A673 (cell line): Measurements from ENCODE around the gene LRRC27. TPM values are rescaled to one million over a fixed set of nuclear protein-coding genes. Genes with fewer than 3 reads are reported as not detected.

ENCODE experiments used
- Bru-seq: library from RNA; stranded (reverse); fragments of 400-500 nt; gene quantifications from one replicate; lab custom pipeline; 2021; lab: Mats Ljungman, UMichigan
- BruChase-seq, 2 experiments: library from RNA; stranded (reverse); fragments of 400-500 nt; gene quantifications; one replicate each; lab custom pipeline; 2021; lab: Mats Ljungman, UMichigan
- BruUV-seq: library from RNA; stranded (reverse); fragments of 400-500 nt; replicated peaks from 2 replicates; lab custom pipeline; 2021; lab: Mats Ljungman, UMichigan
- CTCF ChIA-PET: fragments of 300-600 bp; sonication (Branson Sonifier 250); formaldehyde crosslinking; loops from one replicate; lab custom pipeline; 2022; ENCODE audit warnings: antibody characterized with exemption; lab: Charles Lee
- POLR2A ChIA-PET: fragments of 300-600 bp; sonication (Branson Sonifier 250); formaldehyde crosslinking; loops from one replicate; lab custom pipeline; 2022; ENCODE audit warnings: antibody characterized with exemption; ENCODE audit not compliant: low non-redundant PET; lab: Charles Lee
- DNase-seq: peaks from one replicate; pipeline ENCODE4 v3.0.0-alpha.2; 2015; ENCODE audit warnings: low spot score
- H3K27ac ChIP-seq: fragments of 200-600 bp; sonication (generic); 2 replicates; pipeline ENCODE4 v1.5.1; 2016; ENCODE audit warnings: mixed run types, low read depth, mild to moderate bottlenecking, mixed read lengths, antibody characterized with exemption, low read length; ENCODE audit not compliant: poor library complexity, severe bottlenecking
- H3K27me3 ChIP-seq: fragments of 200-600 bp; sonication (generic); replicated peaks from 2 replicates; pipeline ENCODE4 v1.6.1; 2017; ENCODE audit warnings: mixed run types, low read depth, mild to moderate bottlenecking, mixed read lengths, antibody characterized with exemption, low read length; ENCODE audit not compliant: insufficient read depth, poor library complexity
- H3K36me3 ChIP-seq: fragments of 200-600 bp; sonication (generic); 2 replicates; pipeline ENCODE4 v1.6.1; 2016; ENCODE audit warnings: mixed run types, mild to moderate bottlenecking, mixed read lengths, antibody characterized with exemption, low read length; ENCODE audit not compliant: insufficient read depth, poor library complexity, severe bottlenecking
- H3K4me1 ChIP-seq: fragments of 200-600 bp; sonication (generic); 2 replicates; pipeline ENCODE4 v1.6.1; 2017; ENCODE audit warnings: mixed run types, mild to moderate bottlenecking, mixed read lengths, antibody characterized with exemption, low read length; ENCODE audit not compliant: insufficient read depth, poor library complexity, severe bottlenecking
- H3K4me3 ChIP-seq: fragments of 200-600 bp; sonication (generic); 2 replicates; pipeline ENCODE4 v1.5.1; 2016; ENCODE audit warnings: low read depth, mixed run types, mild to moderate bottlenecking, mixed read lengths, low read length; ENCODE audit not compliant: poor library complexity, severe bottlenecking
- H3K9me3 ChIP-seq: fragments of 200-600 bp; sonication (generic); 2 replicates; pipeline ENCODE4 v1.6.1; 2016; ENCODE audit warnings: mixed run types, low read depth, mild to moderate bottlenecking, mixed read lengths, antibody characterized with exemption, low read length; ENCODE audit not compliant: poor library complexity, severe bottlenecking
- CTCF ChIP-seq: fragments of 300-800, 200-600 bp; sonication (generic); conservative IDR thresholded peaks from 2 replicates; pipeline ENCODE4 v1.5.1; 2017; ENCODE audit warnings: low read depth, mild to moderate bottlenecking, antibody characterized with exemption, low read length, moderate library complexity, mixed read lengths
- EZH2 ChIP-seq: fragments of 200-600 bp; sonication (generic); IDR thresholded peaks from 2 replicates; pipeline ENCODE4 v1.6.1; 2017; ENCODE audit warnings: borderline replicate concordance, low read depth, mild to moderate bottlenecking, mixed read lengths, antibody characterized with exemption, low read length; ENCODE audit not compliant: poor library complexity, severe bottlenecking
- intact Hi-C: fragments of 100-400 bp; cut with micrococcal nuclease; formaldehyde crosslinking; loops from one replicate; pipeline ENCODE4 v1.10.0; 2022; ENCODE audit not compliant: unreplicated experiment
- long read RNA-seq: library from polyadenylated mRNA; stranded (forward); transcript quantifications from one replicate; pipeline ENCODE4 v2.0.0, GENCODE V29; 2022
- total RNA-seq: library from RNA; stranded (reverse); gene quantifications from 2 replicates; pipeline ENCODE4 v1.2.3, GENCODE V29; 2021

The LRRC27 gene
- total RNA-seq (11.5 and 12.2 TPM in 2 replicates), Bru-seq, nascent RNA (percentile 50 among the genes with signal in this experiment), BruChase-seq, experiment 1, labeled RNA remaining after a 2-hour chase (percentile 54 among the genes with signal in this experiment), BruChase-seq, experiment 2, labeled RNA remaining after a 6-hour chase (percentile 54 among the genes with signal in this experiment)
- long read RNA-seq, full-length matches to known transcripts, result 7 of 17 reads
- long read RNA-seq, partial matches to known transcripts, result 5 of 17 reads
- long read RNA-seq, other reads (novel, unspliced or antisense), result 5 of 17 reads

GRCh38 chr10:132331601-132332432 is at the start of gene LRRC27:
TSS of gene LRRC27 (plus strand) at chr10:132332193. CDS start at chr10:132333525, 1,332 bp downstream.
- ChIA-PET POLR2A (no interaction called here), CTCF (no interaction called here)
- DNase-seq, result peak; percentile 99
- H3K36me3 ChIP-seq, result peaks cover 3% of the 10 kb centered on the region
- H3K4me1 ChIP-seq, result peaks cover 18% of the 10 kb centered on the region
- no peaks in the 10 kb centered on the region for H3K27me3 ChIP-seq
- peak within 1 kb of the TSS; percentile 81 for H3K27ac ChIP-seq
- H3K9me3 ChIP-seq, result no peaks in the 10 kb centered on the region
- intact Hi-C loops, result no loop called here
- no peak for TF ChIP-seq CTCF
- TF ChIP-seq EZH2, result no peak
- H3K4me3 ChIP-seq, result peak within 1 kb of the TSS; percentile 83
- BruUV-seq, result no TSS peak

DNA sequence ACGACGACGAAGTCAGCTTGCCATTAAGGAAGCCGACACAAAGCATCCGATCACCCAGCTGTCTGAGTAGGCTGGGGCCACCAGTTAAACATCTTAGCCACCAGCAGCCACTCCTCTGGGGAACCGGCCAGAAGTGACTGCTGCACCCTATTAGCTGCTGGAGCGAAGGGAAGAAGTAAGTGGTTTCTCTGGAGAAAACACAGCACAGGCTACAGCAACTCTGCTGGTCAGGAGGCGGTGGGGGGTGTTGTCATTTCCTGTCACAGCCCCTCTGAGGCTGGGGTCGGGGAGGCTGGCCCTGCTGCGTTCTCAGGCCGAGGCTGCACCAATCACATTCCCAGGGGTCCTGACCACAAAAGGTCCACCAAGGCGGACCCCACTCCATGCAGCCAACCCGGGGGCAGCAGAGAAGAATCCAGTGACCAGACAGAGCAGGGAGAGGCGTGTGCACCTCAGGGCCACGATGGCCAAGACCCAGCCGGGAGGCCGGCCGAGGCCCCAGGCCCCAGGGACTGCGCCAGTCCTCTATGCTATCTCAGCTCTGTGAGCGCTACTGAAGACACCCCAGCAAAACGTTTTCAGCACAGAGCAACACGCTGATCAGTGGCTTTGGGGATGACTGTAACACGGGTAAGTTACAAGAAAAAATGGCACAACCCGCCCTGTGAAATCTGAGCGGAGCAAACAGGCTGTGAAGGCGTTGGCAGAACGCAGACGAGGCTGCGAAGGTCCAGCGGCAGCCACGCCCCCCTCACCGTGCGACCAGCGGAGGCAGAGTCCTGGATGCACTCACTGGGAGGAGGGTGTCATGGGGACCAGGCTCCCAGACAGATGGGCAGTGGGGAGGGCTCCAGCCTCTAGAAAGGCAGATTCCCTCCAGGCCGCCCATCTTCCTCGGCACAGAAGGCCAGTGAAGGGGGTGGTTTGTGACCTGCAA is 49.1 kb upstream of the LRRC27 start:
- Histone ChIP-seq H3K27me3 (no peaks in the 10 kb centered on the region), H3K27ac (no peak overlapping the region), H3K4me1 (no peaks in the 10 kb centered on the region), H3K4me3 (no peak overlapping the region), H3K36me3 (no peaks in the 10 kb centered on the region), H3K9me3 (no peaks in the 10 kb centered on the region)
- intact Hi-C loops, result no loop called here
- ChIA-PET POLR2A (no interaction called here), CTCF (no interaction called here)
- no peak for DNase-seq
- no peak for TF ChIP-seq EZH2
- TF ChIP-seq CTCF, result no peak
- BruUV-seq, result no TSS peak
